ENCODE data around the gene ADARB2.

The ADARB2 gene

DNA sequence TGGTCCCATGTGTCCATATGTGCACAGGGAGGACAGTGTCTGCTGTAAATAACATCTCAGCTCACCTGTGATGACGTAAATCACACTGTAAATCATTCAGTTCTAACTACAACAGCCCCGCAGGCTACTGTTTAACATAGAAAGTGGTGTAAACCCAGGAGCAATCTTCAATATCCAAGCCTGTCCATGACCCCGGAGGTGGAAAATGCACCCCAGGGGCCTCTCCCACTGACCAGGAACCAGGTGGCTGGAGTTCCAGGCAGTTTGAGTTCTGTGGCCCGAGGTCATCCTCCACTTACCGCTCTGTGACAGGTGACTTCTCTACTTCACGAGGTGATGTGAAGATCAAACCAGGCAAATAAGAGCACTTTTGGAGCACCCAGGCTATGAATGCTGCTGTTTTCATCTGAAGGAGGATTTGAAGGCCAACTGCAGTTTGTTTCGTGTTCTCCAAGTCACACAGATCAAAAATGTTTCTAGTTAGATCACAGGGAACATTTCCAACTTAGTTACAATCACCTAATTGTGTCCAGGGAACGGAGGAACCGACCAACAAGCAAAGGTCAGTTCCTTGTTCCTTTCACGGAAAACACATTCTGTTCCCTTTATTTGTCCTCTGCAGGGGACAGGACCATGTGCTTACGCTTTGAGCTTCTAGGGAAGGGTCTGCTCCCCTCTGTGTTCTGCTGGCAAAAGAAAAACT lies 549.3 kb downstream of the ADARB2 start:
- TF ChIP-seq POLR2A (IDR thresholded peaks at IDR 0.05; ENCODE audit: low read depth, low read length) = no peak
- DNase-seq (ENCODE audit: insufficient read length, low spot score) = no peak
- no peak for FAIRE-seq

DNA sequence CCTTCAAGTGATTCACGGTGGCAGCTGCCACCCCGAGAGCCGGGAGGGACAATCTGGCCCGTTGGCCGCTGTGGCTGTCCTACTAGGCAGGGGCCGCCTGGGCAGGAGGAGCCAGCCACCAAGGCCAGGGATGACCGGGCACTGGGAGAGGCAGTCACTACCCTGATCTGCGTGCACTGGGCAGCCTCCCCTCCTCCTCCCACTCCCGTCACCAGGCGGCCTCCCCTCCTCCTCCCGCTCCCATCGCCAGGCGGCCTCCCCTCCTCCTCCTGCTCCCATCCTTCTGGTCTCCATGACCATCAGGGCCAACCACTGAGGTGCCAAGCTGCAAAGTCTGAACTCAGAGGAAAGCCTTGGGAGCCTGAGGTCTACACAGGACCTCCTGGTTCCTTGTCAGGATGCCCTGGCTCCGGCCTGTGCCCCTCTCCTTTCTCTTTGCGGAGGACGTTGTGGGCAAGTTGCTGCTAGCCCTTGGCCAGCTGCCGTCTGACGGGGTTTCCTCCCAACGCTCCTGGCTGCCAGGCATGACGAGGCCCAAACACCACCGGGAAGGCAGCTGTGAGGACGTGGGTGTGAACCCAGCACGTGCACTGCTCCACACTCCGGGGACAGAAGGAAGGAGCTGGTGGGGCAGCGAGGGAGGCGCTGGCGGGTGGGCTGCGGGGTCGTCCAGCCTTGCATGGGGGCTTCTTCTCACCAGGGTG lies 550.0 kb downstream of the ADARB2 start:
- no peak for FAIRE-seq
- TF ChIP-seq POLR2A (IDR thresholded peaks at IDR 0.05; ENCODE audit: low read depth, low read length) = no peak
- DNase-seq (ENCODE audit: insufficient read length, low spot score) = no peak

DNA sequence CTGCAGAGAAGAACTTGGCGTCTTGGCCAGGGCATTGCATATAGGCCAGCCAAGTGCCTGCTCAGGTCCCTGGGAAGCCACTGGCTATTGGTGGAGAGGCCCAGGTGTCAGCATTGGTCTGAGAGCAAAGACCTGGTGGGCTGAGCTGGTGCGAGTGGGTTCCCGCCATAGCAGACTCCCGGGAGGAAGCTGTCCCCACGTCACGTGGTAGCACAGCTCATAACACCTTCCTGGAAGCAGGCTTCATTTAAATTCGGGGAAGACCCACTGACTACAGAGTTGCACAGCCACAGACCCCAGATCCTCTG lies 550.7 kb downstream of the ADARB2 start:
- DNase-seq (ENCODE audit: insufficient read length, low spot score) (no peak), FAIRE-seq (no peak)
- no peak for TF ChIP-seq POLR2A (IDR thresholded peaks at IDR 0.05; ENCODE audit: low read depth, low read length)

DNA sequence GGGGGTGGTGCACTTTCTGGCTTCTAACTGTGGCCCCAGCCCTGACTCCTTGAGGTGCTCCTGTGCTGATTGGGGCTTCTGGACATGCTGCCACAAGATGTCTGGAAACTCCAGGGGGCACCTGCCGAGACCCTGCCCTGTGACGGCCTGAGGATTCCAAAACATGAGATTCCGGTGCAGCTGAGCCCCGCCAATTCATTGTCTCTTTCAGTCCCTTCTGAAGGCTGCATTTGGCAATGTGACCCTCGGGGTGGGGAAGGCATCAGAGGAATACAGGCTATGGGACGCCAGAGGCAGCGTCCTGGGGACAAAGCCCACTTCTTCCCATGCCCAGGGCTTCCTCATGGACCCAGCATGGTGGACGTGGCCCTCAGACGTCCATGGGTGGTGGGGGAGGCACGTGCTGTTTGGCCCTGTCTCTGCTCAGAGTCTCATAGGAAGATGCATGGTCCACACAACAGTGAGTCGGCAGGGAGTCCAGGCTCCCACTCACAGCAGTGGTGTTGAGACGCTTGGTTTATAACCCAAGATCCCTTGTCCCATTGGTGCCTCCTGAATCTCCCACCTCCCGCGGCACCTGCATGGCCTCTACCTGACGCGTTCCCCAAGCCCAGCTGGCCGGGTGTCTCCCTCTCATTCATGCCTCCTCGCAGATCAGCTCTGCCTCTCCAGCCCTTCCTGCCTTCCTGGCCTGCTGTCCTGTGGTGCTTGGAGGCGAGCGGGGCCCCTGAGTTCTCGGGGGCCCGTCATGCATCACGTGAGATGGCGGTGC lies 551.2 kb downstream of the ADARB2 start:
- no peak for DNase-seq (ENCODE audit: insufficient read length, low spot score)
- no peak for TF ChIP-seq POLR2A (IDR thresholded peaks at IDR 0.05; ENCODE audit: low read depth, low read length)
- no peak for FAIRE-seq

DNA sequence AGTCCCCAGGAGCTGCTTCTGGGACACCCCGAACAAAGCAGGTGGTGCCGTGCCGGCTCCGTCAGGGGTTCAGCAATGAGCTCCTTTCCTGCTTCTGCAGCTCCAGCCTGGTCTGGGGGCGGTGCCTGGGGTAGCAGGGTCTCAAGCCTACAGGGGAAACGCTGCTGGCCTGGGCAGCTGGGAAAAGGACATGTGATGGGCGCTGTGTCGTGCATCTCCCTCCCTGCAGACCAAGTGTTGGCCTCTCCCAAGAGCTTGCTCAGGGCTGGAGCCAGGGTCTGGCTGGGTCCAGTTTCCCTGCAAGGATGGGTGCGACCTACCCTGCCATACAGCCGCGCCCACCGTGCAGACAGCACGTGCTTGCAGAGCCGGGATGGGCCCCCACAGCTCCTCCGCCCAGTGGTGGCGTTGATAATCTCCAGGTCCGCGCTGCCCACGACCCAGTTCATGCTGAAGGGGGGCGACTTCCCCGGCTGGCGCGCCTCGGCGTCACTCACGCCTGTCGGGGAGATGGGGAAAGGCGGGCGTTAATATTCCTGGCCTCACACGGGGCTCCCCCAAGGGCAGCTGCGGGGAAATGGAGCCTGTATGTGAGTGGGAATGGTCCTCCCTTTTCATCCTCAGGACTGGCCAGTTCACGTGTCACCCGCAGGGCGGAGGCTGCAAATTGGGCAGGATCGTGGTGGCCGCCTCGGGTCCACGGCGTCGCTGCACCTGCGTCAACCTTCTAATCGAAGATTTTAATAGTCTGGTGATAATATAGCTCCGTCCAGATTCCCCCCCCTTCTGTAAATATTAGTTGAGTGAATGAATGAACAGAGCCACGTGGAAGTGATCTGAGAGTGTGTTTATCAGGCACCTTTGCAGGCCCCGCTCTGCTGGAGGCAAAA lies 552.5 kb downstream of the ADARB2 start:
- no peak for FAIRE-seq
- no peak for DNase-seq (ENCODE audit: insufficient read length, low spot score)
- TF ChIP-seq POLR2A (IDR thresholded peaks at IDR 0.05; ENCODE audit: low read depth, low read length) = no peak

DNA sequence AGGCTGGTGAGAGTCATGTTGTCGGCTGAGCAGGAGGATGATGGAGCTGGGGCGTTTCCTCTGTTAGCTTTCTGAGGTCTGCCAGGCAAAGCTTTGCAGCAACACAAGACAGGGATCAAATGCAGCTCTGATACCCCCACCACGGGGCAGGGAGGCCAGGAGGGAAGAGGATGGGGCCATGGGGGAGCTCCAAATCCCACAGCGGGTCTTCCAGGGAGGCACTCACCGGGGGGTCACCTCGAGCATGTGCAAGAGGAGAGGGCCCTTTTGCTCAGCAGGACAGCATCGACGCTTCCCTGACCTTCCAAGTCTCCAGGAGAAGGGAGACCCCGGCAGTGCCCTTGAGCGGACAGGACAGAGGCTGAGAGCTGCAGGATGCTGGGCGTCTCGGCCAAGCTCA lies 553.6 kb downstream of the ADARB2 start:
- TF ChIP-seq POLR2A (IDR thresholded peaks at IDR 0.05; ENCODE audit: low read depth, low read length) = no peak
- DNase-seq (ENCODE audit: insufficient read length, low spot score) = no peak
- no peak for FAIRE-seq

DNA sequence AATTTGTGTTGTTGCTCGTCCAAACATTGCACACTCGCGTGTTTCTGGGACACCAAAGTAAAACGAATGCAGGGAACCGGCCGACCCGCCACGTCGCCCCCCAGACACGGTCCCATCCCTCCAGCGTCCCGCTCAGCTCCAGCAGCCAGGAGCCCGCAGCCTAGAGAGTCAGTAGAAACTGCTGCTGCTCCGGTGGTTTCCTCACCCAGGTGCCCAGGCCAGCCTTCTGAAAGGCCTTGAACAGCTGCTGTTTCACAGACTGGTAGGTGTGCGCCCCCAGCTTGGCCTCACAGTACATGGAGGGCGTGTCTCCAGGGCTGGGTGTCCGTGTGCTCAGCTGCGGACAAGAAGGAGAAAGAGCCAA lies 554.3 kb downstream of the ADARB2 start:
- FAIRE-seq = no peak
- no peak for TF ChIP-seq POLR2A (IDR thresholded peaks at IDR 0.05; ENCODE audit: low read depth, low read length)
- no peak for DNase-seq (ENCODE audit: insufficient read length, low spot score)

DNA sequence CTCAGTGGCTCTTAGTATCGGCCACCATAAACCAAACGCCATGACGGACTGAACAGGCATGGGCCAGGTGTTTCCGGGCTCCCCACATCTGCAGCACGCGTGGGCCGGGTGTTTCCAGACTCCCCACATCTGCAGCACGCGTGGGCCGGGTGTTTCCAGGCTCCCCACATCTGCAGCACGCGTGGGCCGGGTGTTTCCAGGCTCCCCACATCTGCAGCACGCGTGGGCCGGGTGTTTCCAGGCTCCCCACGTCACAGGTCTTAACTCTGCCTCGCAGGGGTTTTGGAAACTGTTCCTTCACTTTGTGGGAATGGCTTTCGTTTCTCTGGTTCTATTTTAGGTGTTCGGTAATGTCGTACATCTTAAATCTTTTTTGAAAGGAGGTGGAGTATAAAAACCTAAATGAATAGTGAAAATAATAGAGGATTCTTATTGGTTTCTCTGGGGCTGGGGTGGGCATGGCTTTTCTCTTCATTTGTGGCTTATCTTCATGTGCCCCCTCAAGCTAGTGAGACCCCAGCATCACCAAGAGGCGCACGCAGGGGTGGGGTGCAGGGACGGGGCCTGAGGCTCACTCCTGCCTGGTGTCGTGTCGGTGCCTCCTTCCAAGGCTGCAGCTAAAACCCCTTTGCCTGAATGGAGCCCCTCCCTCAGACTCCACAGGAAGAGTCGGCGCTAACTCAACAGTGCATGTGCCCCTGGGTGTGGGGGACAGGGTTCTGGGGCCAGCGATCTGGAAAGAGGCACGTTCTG lies 554.9 kb downstream of the ADARB2 start:
- FAIRE-seq (no peak), DNase-seq (ENCODE audit: insufficient read length, low spot score) (no peak)
- TF ChIP-seq POLR2A (IDR thresholded peaks at IDR 0.05; ENCODE audit: low read depth, low read length) = no peak

DNA sequence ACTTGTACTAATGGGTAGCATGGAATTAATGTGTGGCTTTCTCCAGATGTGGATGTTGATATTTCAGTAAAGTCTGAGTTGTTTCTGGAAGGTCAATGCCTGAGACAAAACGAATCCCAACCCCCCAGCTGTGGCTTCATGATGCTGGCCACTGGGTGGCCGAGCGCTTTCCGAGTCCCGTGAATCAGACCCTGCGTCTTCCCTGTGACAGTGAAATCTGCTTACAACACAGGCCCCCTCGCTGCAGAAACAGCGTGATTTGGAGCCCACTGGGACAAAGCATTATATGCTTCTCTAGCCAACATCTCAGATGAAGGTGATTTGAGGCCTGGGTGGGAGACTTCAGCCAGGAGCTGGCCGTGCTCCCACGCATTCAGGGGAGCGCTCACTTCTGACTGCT lies 556.5 kb downstream of the ADARB2 start:
- FAIRE-seq = no peak

DNA sequence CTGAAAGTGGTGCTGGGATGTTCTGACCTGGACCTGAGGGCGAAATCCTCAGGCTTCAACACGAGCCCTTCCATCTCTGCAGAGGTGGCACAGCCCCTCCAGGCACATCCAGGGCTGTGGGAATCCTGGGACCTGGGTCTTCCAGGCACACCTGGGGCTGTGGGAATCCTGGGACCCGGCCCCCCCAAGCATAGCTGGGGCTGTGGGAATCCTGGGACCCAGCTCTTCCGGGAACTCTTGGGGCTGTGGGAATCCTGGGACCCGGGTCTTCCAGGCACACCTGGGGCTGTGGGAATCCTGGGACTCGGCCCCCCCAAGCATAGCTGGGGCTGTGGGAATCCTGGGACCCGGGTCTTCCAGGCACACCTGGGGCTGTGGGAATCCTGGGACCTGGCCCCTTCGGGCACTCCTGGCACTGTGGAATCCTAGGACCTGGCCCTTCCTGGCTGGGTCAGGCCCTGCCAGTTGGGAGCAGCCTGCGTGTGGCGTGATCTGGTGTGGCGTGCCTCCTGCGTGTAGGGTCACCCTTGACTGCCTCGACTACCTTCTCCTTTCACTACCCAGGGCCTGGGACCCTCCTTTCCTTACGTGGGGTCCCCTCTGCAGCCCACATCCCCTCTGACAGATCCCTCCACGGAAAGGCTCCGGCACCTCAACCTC lies 557.1 kb downstream of the ADARB2 start:
- FAIRE-seq (no peak), DNase-seq (ENCODE audit: insufficient read length, low spot score) (no peak)
- TF ChIP-seq POLR2A (IDR thresholded peaks at IDR 0.05; ENCODE audit: low read depth, low read length) = no peak

More for the DNA sequence above, 556.5 kb downstream of the ADARB2 start:
- no peak for DNase-seq (ENCODE audit: insufficient read length, low spot score)
- TF ChIP-seq POLR2A (IDR thresholded peaks at IDR 0.05; ENCODE audit: low read depth, low read length) = no peak

DNA sequence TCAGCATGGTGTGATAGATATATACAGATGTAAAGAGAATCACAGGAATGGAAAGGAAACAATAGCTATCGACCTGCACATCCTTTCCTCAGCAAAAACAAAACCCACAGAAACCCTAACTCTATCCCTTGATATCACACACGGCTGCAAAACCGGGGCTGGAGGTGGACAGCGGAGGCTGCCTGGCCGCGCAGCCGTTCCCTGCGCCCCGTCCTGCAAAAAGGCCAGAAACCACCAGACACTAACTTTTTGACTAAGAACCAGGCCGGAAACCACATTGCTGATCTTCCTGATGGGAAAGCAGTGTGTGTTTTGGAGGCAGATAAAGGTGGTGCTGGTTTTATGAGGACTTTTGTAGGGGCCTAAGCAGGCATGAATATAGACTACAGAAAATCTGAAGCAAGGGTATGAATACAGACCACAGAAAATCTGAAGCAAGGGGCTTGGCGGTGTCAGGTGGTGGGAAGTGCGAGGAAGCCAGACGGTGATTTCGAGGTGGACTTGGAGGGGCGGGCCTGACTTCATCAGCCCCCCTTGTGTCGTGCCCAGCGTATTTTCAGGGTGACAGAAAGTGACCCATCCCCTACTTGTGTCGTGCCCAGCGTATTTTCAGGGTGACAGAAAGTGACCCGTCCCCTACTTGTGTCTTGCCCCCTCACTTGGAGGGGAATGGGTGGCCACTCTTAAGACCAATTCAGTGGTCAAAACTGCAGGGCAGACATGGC lies 557.8 kb downstream of the ADARB2 start:
- DNase-seq (ENCODE audit: insufficient read length, low spot score) = no peak
- FAIRE-seq = no peak
- no peak for TF ChIP-seq POLR2A (IDR thresholded peaks at IDR 0.05; ENCODE audit: low read depth, low read length)

DNA sequence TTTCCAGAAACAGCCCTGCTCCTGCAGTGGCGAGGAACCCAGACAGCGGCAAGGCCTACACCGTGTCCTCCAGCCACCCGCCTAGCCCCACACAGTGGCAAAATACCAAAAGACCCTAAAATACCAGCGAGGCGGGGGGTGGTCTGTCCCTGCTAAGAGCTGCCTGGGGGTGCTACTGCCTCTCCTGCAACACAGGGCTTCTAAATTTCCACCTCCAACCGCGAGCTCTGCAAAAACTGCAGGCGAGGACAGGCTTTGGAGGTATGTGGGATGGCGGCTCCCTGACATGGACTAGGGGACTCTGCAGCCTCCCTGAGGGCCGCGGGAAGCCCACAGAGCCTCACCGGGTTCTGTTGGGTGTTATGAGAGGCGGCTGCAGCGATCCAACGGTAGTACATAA lies 558.8 kb downstream of the ADARB2 start:
- TF ChIP-seq POLR2A (IDR thresholded peaks at IDR 0.05; ENCODE audit: low read depth, low read length) = no peak
- DNase-seq (ENCODE audit: insufficient read length, low spot score) (no peak), FAIRE-seq (no peak)
